ENCODE results near the gene NOXO1.

DNA sequence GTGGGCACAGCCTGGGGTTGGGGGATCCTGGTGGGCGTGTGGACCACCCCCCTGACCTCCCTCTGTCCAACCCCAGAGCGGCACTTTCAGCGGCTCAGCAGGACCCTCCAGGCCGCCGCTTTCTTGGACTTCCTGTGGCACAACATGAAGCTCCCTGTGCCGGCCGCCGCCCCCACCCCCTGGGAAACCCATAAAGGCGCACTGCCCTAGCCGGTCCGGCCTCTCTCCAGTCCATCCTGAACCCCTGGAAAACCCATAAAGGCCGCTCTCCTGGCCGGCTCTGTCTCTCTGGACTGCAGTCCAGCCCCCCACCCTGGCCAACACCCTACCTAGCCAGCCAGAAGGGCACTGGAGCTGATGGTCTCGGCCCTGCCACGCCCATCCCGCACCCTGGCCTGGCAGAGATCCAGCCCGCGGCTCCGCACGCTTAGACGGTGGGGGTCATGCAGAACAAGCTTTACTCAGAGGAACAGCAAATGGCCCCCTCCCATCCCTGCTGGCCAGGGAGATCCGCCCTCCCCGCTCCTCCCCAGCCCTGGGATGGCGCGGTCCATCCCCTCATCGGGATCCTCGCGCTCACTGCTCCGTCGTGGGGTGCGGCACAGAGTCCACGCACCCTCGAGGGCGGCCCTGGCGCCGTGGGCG, 2.7 kb downstream of the NOXO1 start:
- TF ChIP-seq, protein P1, sequence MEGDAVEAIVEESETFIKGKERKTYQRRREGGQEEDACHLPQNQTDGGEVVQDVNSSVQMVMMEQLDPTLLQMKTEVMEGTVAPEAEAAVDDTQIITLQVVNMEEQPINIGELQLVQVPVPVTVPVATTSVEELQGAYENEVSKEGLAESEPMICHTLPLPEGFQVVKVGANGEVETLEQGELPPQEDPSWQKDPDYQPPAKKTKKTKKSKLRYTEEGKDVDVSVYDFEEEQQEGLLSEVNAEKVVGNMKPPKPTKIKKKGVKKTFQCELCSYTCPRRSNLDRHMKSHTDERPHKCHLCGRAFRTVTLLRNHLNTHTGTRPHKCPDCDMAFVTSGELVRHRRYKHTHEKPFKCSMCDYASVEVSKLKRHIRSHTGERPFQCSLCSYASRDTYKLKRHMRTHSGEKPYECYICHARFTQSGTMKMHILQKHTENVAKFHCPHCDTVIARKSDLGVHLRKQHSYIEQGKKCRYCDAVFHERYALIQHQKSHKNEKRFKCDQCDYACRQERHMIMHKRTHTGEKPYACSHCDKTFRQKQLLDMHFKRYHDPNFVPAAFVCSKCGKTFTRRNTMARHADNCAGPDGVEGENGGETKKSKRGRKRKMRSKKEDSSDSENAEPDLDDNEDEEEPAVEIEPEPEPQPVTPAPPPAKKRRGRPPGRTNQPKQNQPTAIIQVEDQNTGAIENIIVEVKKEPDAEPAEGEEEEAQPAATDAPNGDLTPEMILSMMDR (IDR thresholded peaks at IDR 0.05; ENCODE audit: borderline replicate concordance, extremely low read depth, low read length, poor library complexity, severe bottlenecking): no peak
- no peak for TF ChIP-seq EZH2 (IDR thresholded peaks at IDR 0.05; ENCODE audit: borderline replicate concordance, low read depth, low read length, severe bottlenecking)

Data from DND-41 (cell line).